Suprapubic skin (tissue), 4 donors: ENCODE measurements around the gene DAP3. TPM values are rescaled to one million over a fixed set of nuclear protein-coding genes. Genes with fewer than 3 reads are reported as not detected.
"Not testable (repeated sequence)": the region's sequence is repeated elsewhere in the genome, so short reads cannot be mapped to it uniquely, and the experiment has no call there.

ENCODE experiments used
- DNase-seq, 2 donors: peaks; one replicate each; pipeline ENCODE4 v3.0.0-alpha.2; 2019; ENCODE audit warnings: low spot score in 2 of 2
- H3K27ac ChIP-seq: fragments of 200-600 bp; sonication (generic); one replicate; pipeline ENCODE4 v1.5.1; 2019
- H3K27me3 ChIP-seq: fragments of 200-600 bp; sonication (generic); one replicate; pipeline ENCODE4 v1.5.1; 2019
- H3K36me3 ChIP-seq: fragments of 200-600 bp; sonication (generic); one replicate; pipeline ENCODE4 v1.5.1; 2019
- H3K4me1 ChIP-seq: fragments of 200-600 bp; sonication (generic); one replicate; pipeline ENCODE4 v1.5.1; 2019
- H3K4me3 ChIP-seq: fragments of 200-600 bp; sonication (generic); one replicate; pipeline ENCODE4 v1.5.1; 2019; ENCODE audit warnings: mild to moderate bottlenecking
- H3K9me3 ChIP-seq: fragments of 200-600 bp; sonication (generic); one replicate; pipeline ENCODE4 v1.5.1; 2019
- CTCF ChIP-seq, 2 donors: fragments of 200-600 bp in 1 of 2; fragments of 450-650 bp in 1 of 2; sonication (generic) in 1 of 2; IDR thresholded peaks; one replicate each; pipeline ENCODE4 v1.5.1; 2016 to 2019; ENCODE audit warnings: antibody characterized with exemption in 2 of 2, mild to moderate bottlenecking in 1 of 2, moderate library complexity in 1 of 2
- EP300 ChIP-seq: sonication (generic); formaldehyde crosslinking; IDR thresholded peaks from one replicate; pipeline ENCODE4 v1.6.1; 2017; ENCODE audit warnings: antibody characterized with exemption
- POLR2A ChIP-seq, 2 donors: fragments of 450-650 bp; IDR thresholded peaks; one replicate each; pipeline ENCODE4 v1.6.1; 2017; ENCODE audit warnings: antibody characterized with exemption in 2 of 2, mild to moderate bottlenecking in 2 of 2, moderate library complexity in 2 of 2
- POLR2AphosphoS5 ChIP-seq, 3 donors: sonication (generic); formaldehyde crosslinking; IDR thresholded peaks; one replicate each; pipeline ENCODE4 v1.6.1; 2017; ENCODE audit warnings: antibody characterized with exemption in 3 of 3
- WGBS: methylation state at CpG from one replicate; pipeline ENCODE4 v1.1.5; 2018; 5-methylcytosine and 5-hydroxymethylcytosine counted together
- total RNA-seq, 4 donors: library from RNA; depleted of rRNA; stranded (reverse); fragments of >200 nt; gene quantifications; one replicate each; pipeline ENCODE4 v1.1.0, GENCODE V29; 2016

The DAP3 gene
- total RNA-seq, 4 donors from 2014 or later: 151 to 249 (median 187) TPM

- Histone ChIP-seq H3K27me3 (no peaks in the 10 kb centered on the region), H3K4me1 (peaks cover 24% of the 10 kb centered on the region), H3K27ac (no peak overlapping the region), H3K9me3 (no peaks in the 10 kb centered on the region), H3K36me3 (peaks cover 5% of the 10 kb centered on the region), H3K4me3 (no peak overlapping the region)
- no peak for DNase-seq
- TF ChIP-seq POLR2AphosphoS5 (IDR thresholded peaks at IDR 0.05) (no peak), CTCF (IDR thresholded peaks at IDR 0.05) (no peak), EP300 (no peak), POLR2A (IDR thresholded peaks at IDR 0.05) (no peak)
Measured at GRCh38 chr1:155696524-155696923, 7.6 kb downstream of the DAP3 start.

- no peak for TF ChIP-seq EP300
- no peak for TF ChIP-seq POLR2AphosphoS5 (IDR thresholded peaks at IDR 0.05)
- no peak for TF ChIP-seq POLR2A (IDR thresholded peaks at IDR 0.05)
- TF ChIP-seq CTCF (IDR thresholded peaks at IDR 0.05): no peak
- Histone ChIP-seq H3K27ac (no peak overlapping the region), H3K27me3 (no peaks in the 10 kb centered on the region), H3K9me3 (no peaks in the 10 kb centered on the region), H3K4me1 (peaks cover 24% of the 10 kb centered on the region), H3K4me3 (no peak overlapping the region), H3K36me3 (peaks cover under 1% of the 10 kb centered on the region)
- WGBS: 90% methylated on average over 10 of the region's 10 CpGs
- no peak for DNase-seq
Measured at GRCh38 chr1:155697046-155697445, 8.2 kb downstream of the DAP3 start.

- H3K27me3 ChIP-seq, H3K36me3 ChIP-seq, H3K9me3 ChIP-seq, H3K4me3 ChIP-seq, DNase-seq, H3K27ac ChIP-seq: not testable (repeated sequence)
- 84% methylated on average over 11 of the region's 11 CpGs for WGBS
- H3K4me1 ChIP-seq: peaks cover 24% of the 10 kb centered on the region
Measured at GRCh38 chr1:155697616-155698015, 8.7 kb downstream of the DAP3 start.

- H3K9me3 ChIP-seq: no peaks in the 10 kb centered on the region
- no peaks in the 10 kb centered on the region for H3K36me3 ChIP-seq
- peaks cover 24% of the 10 kb centered on the region for H3K4me1 ChIP-seq
- no peaks in the 10 kb centered on the region for H3K27me3 ChIP-seq
- no peak for DNase-seq
- H3K4me3 ChIP-seq: no peak overlapping the region
- WGBS: 94% methylated on average over 13 of the region's 13 CpGs
- H3K27ac ChIP-seq: no peak overlapping the region
- TF ChIP-seq EP300: no peak
- no peak for TF ChIP-seq CTCF (IDR thresholded peaks at IDR 0.05)
- TF ChIP-seq POLR2A (IDR thresholded peaks at IDR 0.05): no peak
- TF ChIP-seq POLR2AphosphoS5 (IDR thresholded peaks at IDR 0.05): no peak
Measured at GRCh38 chr1:155698382-155699038, 9.6 kb downstream of the DAP3 start.

- 94% methylated on average over 4 of the region's 4 CpGs for WGBS
- not testable (repeated sequence) for H3K27ac ChIP-seq, H3K36me3 ChIP-seq, DNase-seq, H3K9me3 ChIP-seq, H3K27me3 ChIP-seq, H3K4me3 ChIP-seq
- peaks cover 24% of the 10 kb centered on the region for H3K4me1 ChIP-seq
Measured at GRCh38 chr1:155699062-155699461, 10.2 kb downstream of the DAP3 start.

GRCh38 chr1:155701675-155702074, 12.8 kb downstream of the DAP3 start:
- not testable (repeated sequence) for H3K27me3 ChIP-seq, DNase-seq, H3K36me3 ChIP-seq, H3K4me3 ChIP-seq, H3K4me1 ChIP-seq, H3K9me3 ChIP-seq, H3K27ac ChIP-seq
- WGBS: 63% methylated on average over 2 of the region's 2 CpGs

- DNase-seq: no peak
- Histone ChIP-seq H3K27me3 (no peaks in the 10 kb centered on the region), H3K4me1 (no peaks in the 10 kb centered on the region), H3K27ac (no peak overlapping the region), H3K36me3 (no peaks in the 10 kb centered on the region), H3K4me3 (no peak overlapping the region), H3K9me3 (no peaks in the 10 kb centered on the region)
- no peak for TF ChIP-seq EP300
- TF ChIP-seq POLR2AphosphoS5 (IDR thresholded peaks at IDR 0.05): no peak
- no peak for TF ChIP-seq POLR2A (IDR thresholded peaks at IDR 0.05)
- no peak for TF ChIP-seq CTCF (IDR thresholded peaks at IDR 0.05)
- 90% methylated on average over 6 of the region's 6 CpGs for WGBS
Measured at GRCh38 chr1:155703216-155703615, 14.3 kb downstream of the DAP3 start.

GRCh38 chr1:155704414-155704813, 15.5 kb downstream of the DAP3 start:
- not testable (repeated sequence) for DNase-seq, H3K27me3 ChIP-seq
- 81% methylated on average over 5 of the region's 5 CpGs for WGBS

More at GRCh38 chr1:155704414-155704813, 15.5 kb downstream of the DAP3 start:
- H3K27ac ChIP-seq, H3K4me1 ChIP-seq, H3K9me3 ChIP-seq, H3K4me3 ChIP-seq, H3K36me3 ChIP-seq: not testable (repeated sequence)
